ENCODE data around the gene MFSD2A.

- TF ChIP-seq, protein P1, sequence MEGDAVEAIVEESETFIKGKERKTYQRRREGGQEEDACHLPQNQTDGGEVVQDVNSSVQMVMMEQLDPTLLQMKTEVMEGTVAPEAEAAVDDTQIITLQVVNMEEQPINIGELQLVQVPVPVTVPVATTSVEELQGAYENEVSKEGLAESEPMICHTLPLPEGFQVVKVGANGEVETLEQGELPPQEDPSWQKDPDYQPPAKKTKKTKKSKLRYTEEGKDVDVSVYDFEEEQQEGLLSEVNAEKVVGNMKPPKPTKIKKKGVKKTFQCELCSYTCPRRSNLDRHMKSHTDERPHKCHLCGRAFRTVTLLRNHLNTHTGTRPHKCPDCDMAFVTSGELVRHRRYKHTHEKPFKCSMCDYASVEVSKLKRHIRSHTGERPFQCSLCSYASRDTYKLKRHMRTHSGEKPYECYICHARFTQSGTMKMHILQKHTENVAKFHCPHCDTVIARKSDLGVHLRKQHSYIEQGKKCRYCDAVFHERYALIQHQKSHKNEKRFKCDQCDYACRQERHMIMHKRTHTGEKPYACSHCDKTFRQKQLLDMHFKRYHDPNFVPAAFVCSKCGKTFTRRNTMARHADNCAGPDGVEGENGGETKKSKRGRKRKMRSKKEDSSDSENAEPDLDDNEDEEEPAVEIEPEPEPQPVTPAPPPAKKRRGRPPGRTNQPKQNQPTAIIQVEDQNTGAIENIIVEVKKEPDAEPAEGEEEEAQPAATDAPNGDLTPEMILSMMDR (IDR thresholded peaks at IDR 0.05 in 2 of 3, conservative IDR thresholded peaks at IDR 0.05 in 1 of 3; ENCODE audit: insufficient read depth in 2 of 3, low read depth in 1 of 3, low read length in 3 of 3) = no peak
- no peak for TF ChIP-seq JUN (IDR thresholded peaks at IDR 0.05; ENCODE audit: borderline replicate concordance, low read depth, low read length)
- no peak for TF ChIP-seq JUN (CRISPR knock-in tag; IDR thresholded peaks at IDR 0.05; ENCODE audit: borderline replicate concordance)
- TF ChIP-seq MXI1 (IDR thresholded peaks at IDR 0.05; ENCODE audit: low read depth, low read length) = no peak
- TF ChIP-seq, protein P2, sequence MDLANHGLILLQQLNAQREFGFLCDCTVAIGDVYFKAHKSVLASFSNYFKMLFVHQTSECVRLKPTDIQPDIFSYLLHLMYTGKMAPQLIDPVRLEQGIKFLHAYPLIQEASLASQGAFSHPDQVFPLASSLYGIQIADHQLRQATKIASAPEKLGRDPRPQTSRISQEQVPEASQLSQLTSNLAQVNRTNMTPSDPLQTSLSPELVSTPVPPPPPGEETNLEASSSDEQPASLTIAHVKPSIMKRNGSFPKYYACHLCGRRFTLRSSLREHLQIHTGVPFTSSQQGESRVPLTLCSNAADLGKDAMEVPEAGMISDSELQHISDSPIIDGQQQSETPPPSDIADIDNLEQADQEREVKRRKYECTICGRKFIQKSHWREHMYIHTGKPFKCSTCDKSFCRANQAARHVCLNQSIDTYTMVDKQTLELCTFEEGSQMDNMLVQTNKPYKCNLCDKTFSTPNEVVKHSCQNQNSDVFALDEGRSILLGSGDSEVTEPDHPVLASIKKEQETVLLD (IDR thresholded peaks at IDR 0.05) = no peak
- TF ChIP-seq KDM4B (IDR thresholded peaks at IDR 0.05; ENCODE audit: borderline replicate concordance in 2 of 2, low read depth in 1 of 2) = no peak
- TF ChIP-seq NBN (IDR thresholded peaks at IDR 0.05; ENCODE audit: low read depth) = no peak
- no peak for TF ChIP-seq TBL1XR1 (IDR thresholded peaks at IDR 0.05; ENCODE audit: low read length in 2 of 2)
- TF ChIP-seq RAD21 (CRISPR knock-in tag; conservative IDR thresholded peaks at IDR 0.05 in 1 of 2, IDR thresholded peaks at IDR 0.05 in 1 of 2) = no peak
- no peak for TF ChIP-seq POLR2A (conservative IDR thresholded peaks at IDR 0.05)
- no peak for TF ChIP-seq RNF2 (IDR thresholded peaks at IDR 0.05)
- TF ChIP-seq, protein P3, sequence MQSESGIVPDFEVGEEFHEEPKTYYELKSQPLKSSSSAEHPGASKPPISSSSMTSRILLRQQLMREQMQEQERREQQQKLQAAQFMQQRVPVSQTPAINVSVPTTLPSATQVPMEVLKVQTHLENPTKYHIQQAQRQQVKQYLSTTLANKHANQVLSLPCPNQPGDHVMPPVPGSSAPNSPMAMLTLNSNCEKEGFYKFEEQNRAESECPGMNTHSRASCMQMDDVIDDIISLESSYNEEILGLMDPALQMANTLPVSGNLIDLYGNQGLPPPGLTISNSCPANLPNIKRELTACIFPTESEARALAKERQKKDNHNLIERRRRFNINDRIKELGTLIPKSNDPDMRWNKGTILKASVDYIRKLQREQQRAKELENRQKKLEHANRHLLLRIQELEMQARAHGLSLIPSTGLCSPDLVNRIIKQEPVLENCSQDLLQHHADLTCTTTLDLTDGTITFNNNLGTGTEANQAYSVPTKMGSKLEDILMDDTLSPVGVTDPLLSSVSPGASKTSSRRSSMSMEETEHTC (IDR thresholded peaks at IDR 0.05) = no peak
- TF ChIP-seq, protein P4, sequence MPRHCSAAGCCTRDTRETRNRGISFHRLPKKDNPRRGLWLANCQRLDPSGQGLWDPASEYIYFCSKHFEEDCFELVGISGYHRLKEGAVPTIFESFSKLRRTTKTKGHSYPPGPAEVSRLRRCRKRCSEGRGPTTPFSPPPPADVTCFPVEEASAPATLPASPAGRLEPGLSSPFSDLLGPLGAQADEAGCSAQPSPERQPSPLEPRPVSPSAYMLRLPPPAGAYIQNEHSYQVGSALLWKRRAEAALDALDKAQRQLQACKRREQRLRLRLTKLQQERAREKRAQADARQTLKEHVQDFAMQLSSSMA (CRISPR knock-in tag; IDR thresholded peaks at IDR 0.05) = no peak
These were observed 28.6 kb upstream of the MFSD2A start for GRCh38 chr1:39926343-39926793.

Measured in K562 (cell line).